HCT116 (cell line): ENCODE measurements around the gene CBFA2T3. TPM values are rescaled to one million over a fixed set of nuclear protein-coding genes. Genes with fewer than 3 reads are reported as not detected.

Experiments
- ATAC-seq: fragments of 200-7000 bp; cut with Tn5 transposase; 2 replicates; pipeline ENCODE4 v1.9.1; 2020; ENCODE audit warnings: mild to moderate bottlenecking, moderate library complexity
- BruUV-seq: library from RNA; stranded (reverse); fragments of 400-500 nt; replicated peaks from 2 replicates; lab custom pipeline; 2021; lab: Mats Ljungman, UMichigan
- CTCF ChIA-PET: fragments of 300-600 bp; sonication (Branson Sonifier 250); formaldehyde crosslinking; loops from one replicate; lab custom pipeline; 2021; ENCODE audit warnings: antibody characterized with exemption; lab: Charles Lee
- POLR2A ChIA-PET: fragments of 300-600, 350-600 bp; sonication (Branson Sonifier 250); formaldehyde crosslinking; loops from one replicate; lab custom pipeline; 2021; ENCODE audit warnings: antibody characterized with exemption; lab: Charles Lee
- RAD21 ChIA-PET, 2 experiments: fragments of 300-600 bp; sonication (Branson Sonifier 250); formaldehyde crosslinking; loops; one replicate each; lab custom pipeline; 2023; ENCODE audit warnings: low total read pairs in 2 of 2; ENCODE audit not compliant: uncharacterized antibody in 2 of 2, unreplicated experiment in 2 of 2, low non-redundant PET in 1 of 2; lab: Charles Lee
- DNase-seq: peaks from one replicate; pipeline ENCODE4 v3.0.0-alpha.2; 2010; ENCODE audit warnings: low read depth, low spot score
- H2AFZ ChIP-seq: fragments of 200-600 bp; shearing (Covaris generic), sonication (generic); 2 replicates; pipeline ENCODE4 v1.6.1; 2017; ENCODE audit warnings: low read depth, mixed run types, mixed read lengths, antibody characterized with exemption, low read length; ENCODE audit not compliant: poor library complexity, severe bottlenecking
- H3K27ac ChIP-seq: 2 replicates; pipeline ENCODE4 v1.5.1; 2012; ENCODE audit warnings: low read depth, low read length
- H3K27me3 ChIP-seq: fragments of 200-600 bp; sonication (generic); 2 replicates; pipeline ENCODE4 v1.6.1; 2016; ENCODE audit warnings: mixed run types, low read length, mixed read lengths; ENCODE audit not compliant: insufficient read depth
- H3K36me3 ChIP-seq, 2 experiments: fragments of 200-500 bp in 1 of 2; fragments of 200-600 bp in 1 of 2; sonication (Bioruptor generic) in 1 of 2; sonication (generic) in 1 of 2; 2 replicates each; pipeline versions ENCODE4 v1.5.1 to v1.6.1; 2014 to 2016; ENCODE audit warnings: low read length in 2 of 2, inconsistent platforms in 1 of 2, mixed read lengths in 1 of 2, mixed run types in 1 of 2; ENCODE audit not compliant: insufficient read depth in 2 of 2, control insufficient read depth in 1 of 2
- H3K4me1 ChIP-seq, 2 experiments: fragments of 200-600 bp in 1 of 2; sonication (generic) in 1 of 2; 2 replicates each; pipeline versions ENCODE4 v1.5.1 to v1.6.1; 2012 to 2017; ENCODE audit warnings: low read length in 2 of 2, inconsistent platforms in 1 of 2, mild to moderate bottlenecking in 1 of 2, mixed read lengths in 1 of 2, mixed run types in 1 of 2, moderate library complexity in 1 of 2; ENCODE audit not compliant: insufficient read depth in 2 of 2, control insufficient read depth in 1 of 2
- H3K4me2 ChIP-seq: fragments of 200-600 bp; sonication (generic); 2 replicates; pipeline ENCODE4 v1.6.1; 2017; ENCODE audit warnings: mixed run types, low read length, mixed read lengths
- H3K4me3 ChIP-seq, 2 experiments: fragments of 200-600 bp in 1 of 2; sonication (generic) in 1 of 2; replicated peaks in 1 of 2; 2 replicates each; pipeline ENCODE4 v1.5.1; 2011 to 2016; ENCODE audit warnings: low read length in 2 of 2, control low read depth in 1 of 2, low read depth in 1 of 2, mild to moderate bottlenecking in 1 of 2, mixed read lengths in 1 of 2, mixed run types in 1 of 2
- H3K79me2 ChIP-seq: fragments of 200-600 bp; sonication (generic); 2 replicates; pipeline ENCODE4 v1.6.1; 2017; ENCODE audit warnings: mild to moderate bottlenecking, mixed run types, low read length, moderate library complexity, mixed read lengths; ENCODE audit not compliant: insufficient read depth
- H3K9ac ChIP-seq: fragments of 200-600 bp; sonication (generic); 2 replicates; pipeline ENCODE4 v1.6.1; 2016; ENCODE audit warnings: low read length, mixed read lengths
- H3K9me2 ChIP-seq: fragments of 200-600 bp; sonication (generic), shearing (Covaris generic); 2 replicates; pipeline ENCODE4 v1.6.1; 2017; ENCODE audit warnings: mixed run types, mild to moderate bottlenecking, moderate library complexity; ENCODE audit not compliant: insufficient read depth
- H3K9me3 ChIP-seq, 2 experiments: fragments of 200-500 bp in 1 of 2; fragments of 200-600 bp in 1 of 2; sonication (Bioruptor generic) in 1 of 2; sonication (generic) in 1 of 2; 2 replicates each; pipeline ENCODE4 v1.6.1; 2014 to 2017; ENCODE audit warnings: low read length in 2 of 2, mixed read lengths in 2 of 2, inconsistent platforms in 1 of 2, low read depth in 1 of 2, mild to moderate bottlenecking in 1 of 2, mixed run types in 1 of 2, moderate library complexity in 1 of 2; ENCODE audit not compliant: control insufficient read depth in 1 of 2, insufficient read depth in 1 of 2
- H4K20me1 ChIP-seq: fragments of 200-600 bp; sonication (generic), shearing (Covaris generic); 2 replicates; pipeline ENCODE4 v1.6.1; 2017; ENCODE audit warnings: mixed run types, mild to moderate bottlenecking, moderate library complexity; ENCODE audit not compliant: insufficient read depth
- ATF3 ChIP-seq: IDR thresholded peaks from 2 replicates; pipeline ENCODE4 v1.6.1; 2012
- EZH2phosphoT487 ChIP-seq: fragments of 200-600 bp; IDR thresholded peaks from 2 replicates; pipeline ENCODE4 v1.6.1; 2018; ENCODE audit warnings: antibody characterized with exemption, borderline replicate concordance
- FOSL1 ChIP-seq: IDR thresholded peaks from 2 replicates; pipeline ENCODE4 v1.6.1; 2012; ENCODE audit warnings: low read depth
- JUND ChIP-seq: IDR thresholded peaks from 2 replicates; pipeline ENCODE4 v1.6.1; 2012
- MAX ChIP-seq: IDR thresholded peaks from 2 replicates; pipeline ENCODE4 v1.6.1; 2012
- POLR2A ChIP-seq: IDR thresholded peaks from 2 replicates; pipeline ENCODE4 v1.7.0; 2011; ENCODE audit warnings: borderline replicate concordance; ENCODE audit not compliant: insufficient read depth, insufficient read length; ENCODE audit errors: extremely low read depth
- POLR2AphosphoS5 ChIP-seq: IDR thresholded peaks from 2 replicates; pipeline ENCODE4 v1.6.1; 2011; ENCODE audit warnings: mild to moderate bottlenecking, low read depth, low read length, moderate library complexity
- SP1 ChIP-seq: IDR thresholded peaks from 2 replicates; pipeline ENCODE4 v1.6.1; 2012; ENCODE audit warnings: low read depth
- SRF ChIP-seq: IDR thresholded peaks from 2 replicates; pipeline ENCODE4 v1.6.1; 2012; ENCODE audit warnings: low read depth
- ZNF274 ChIP-seq: fragments of 200-500 bp; sonication (Bioruptor generic); IDR thresholded peaks from 2 replicates; pipeline ENCODE4 v1.6.1; 2014; ENCODE audit warnings: mild to moderate bottlenecking, low read depth, low read length, inconsistent platforms
- intact Hi-C: fragments of 100-400 bp; cut with micrococcal nuclease; formaldehyde crosslinking; loops from 2 replicates; pipeline ENCODE4 v1.10.0; 2022
- total RNA-seq: library from RNA; stranded (reverse); gene quantifications from one replicate; pipeline ENCODE4 v1.2.1, GENCODE V29; 2021; ENCODE audit not compliant: unreplicated experiment

The CBFA2T3 gene
- total RNA-seq, 1 experiment from 2014 or later = 19.1 TPM

DNA sequence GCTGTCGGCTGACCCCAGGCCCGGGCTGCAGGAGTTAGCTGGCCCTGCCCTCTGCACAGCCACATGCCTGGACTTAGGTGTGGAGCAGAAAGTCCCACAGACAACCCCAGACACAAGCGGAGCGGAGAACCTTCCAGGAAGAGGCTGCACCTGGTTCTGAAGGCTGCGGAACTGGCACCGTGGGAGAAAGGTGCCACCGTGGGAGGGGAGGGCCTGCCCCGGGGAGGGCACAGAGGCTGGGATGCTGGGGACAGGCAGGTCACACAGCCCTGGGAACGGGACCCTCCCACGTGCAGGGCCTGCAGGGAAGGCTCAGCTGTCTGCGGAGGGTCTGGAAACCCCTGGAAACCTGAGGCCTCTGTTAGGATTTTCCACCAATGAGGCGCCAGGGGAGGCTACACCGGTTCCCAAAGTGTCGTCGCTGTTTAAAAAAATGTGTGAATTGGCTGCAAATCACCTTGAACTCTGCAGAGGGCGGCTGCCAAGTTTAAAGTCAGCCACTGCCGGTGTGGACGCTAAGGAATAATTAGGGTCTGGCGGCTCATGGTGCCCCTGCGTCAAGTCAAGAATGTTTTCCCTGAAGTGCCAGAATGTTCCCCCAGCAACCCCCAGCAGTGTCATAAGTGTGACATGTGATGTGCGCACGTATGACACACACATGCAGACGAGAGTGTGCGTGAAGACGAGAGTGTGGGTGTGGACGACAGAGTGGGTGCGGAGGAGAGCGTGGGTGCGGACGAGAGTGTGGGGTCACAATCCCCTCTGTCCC is 59.7 kb downstream of the CBFA2T3 start:
- intact Hi-C loops = no loop called here
- POLR2A ChIA-PET = no interaction called here
- TF ChIP-seq SRF (no peak), ATF3 (no peak), JUND (no peak), FOSL1 (no peak), POLR2AphosphoS5 (no peak), MAX (no peak), ZNF274 (no peak), POLR2A (no peak), SP1 (no peak), EZH2phosphoT487 (no peak)
- TF ChIP-seq, all 23 proteins: peak for 0
- RAD21 ChIA-PET = no interaction called here
- no peak overlapping the region for H3K9ac ChIP-seq
- H3K4me2 ChIP-seq = no peak overlapping the region
- no peaks in the 10 kb centered on the region for H3K27me3 ChIP-seq
- no peak overlapping the region for H3K27ac ChIP-seq
- H3K9me2 ChIP-seq = no peaks in the 10 kb centered on the region
- ATAC-seq (no peak), DNase-seq (no peak)
- peaks cover 0 to 10% of the 10 kb centered on the region in 2 experiments; a peak in 1 of 4 replicates for H3K9me3 ChIP-seq
- no peaks in the 10 kb centered on the region for H4K20me1 ChIP-seq
- no TSS peak for BruUV-seq
- peaks cover 11 to 26% of the 10 kb centered on the region in 2 experiments for H3K4me1 ChIP-seq
- no peak overlapping the region for H3K4me3 ChIP-seq
- H3K79me2 ChIP-seq = no peaks in the 10 kb centered on the region; the same call in 1 of the 2 replicates
- no peaks in the 10 kb centered on the region for H3K36me3 ChIP-seq
- CTCF ChIA-PET = no interaction called here
- no peak overlapping the region for H2AFZ ChIP-seq
